Hematopoietic multipotent progenitor cell treated with erythropoietin and hydrocortisone succinate and interleukin-3 and kit ligand, for 15 days (in vitro differentiated cells): Measurements from ENCODE around the gene CDKN2A.
"Not testable (repeated sequence)": the region's sequence is repeated elsewhere in the genome, so short reads cannot be mapped to it uniquely, and the experiment has no call there.

ENCODE experiments used
- DNase-seq: peaks from one replicate; pipeline ENCODE4 v3.0.0-alpha.2; 2015; ENCODE audit warnings: low spot score

CDKN2A gene

DNA sequence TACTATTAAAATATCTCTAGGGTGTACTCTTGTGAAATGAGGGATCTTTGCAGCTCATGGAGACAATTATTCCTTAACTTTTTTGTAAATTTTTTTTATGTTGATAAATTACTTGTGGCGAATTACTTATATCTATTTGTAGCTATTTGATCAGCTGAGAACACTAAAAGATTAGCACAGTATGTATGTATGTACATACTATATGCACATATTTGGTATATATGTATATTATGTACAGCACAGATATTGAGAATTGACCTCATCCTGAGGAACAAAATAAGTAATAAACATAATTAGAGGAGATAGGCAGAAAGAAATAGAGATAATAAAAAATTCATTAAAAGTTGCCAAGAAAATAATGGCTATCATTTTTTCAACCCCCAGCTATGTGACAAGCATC, 11.8 kb downstream of the CDKN2A start:
- DNase-seq, result no peak

DNA sequence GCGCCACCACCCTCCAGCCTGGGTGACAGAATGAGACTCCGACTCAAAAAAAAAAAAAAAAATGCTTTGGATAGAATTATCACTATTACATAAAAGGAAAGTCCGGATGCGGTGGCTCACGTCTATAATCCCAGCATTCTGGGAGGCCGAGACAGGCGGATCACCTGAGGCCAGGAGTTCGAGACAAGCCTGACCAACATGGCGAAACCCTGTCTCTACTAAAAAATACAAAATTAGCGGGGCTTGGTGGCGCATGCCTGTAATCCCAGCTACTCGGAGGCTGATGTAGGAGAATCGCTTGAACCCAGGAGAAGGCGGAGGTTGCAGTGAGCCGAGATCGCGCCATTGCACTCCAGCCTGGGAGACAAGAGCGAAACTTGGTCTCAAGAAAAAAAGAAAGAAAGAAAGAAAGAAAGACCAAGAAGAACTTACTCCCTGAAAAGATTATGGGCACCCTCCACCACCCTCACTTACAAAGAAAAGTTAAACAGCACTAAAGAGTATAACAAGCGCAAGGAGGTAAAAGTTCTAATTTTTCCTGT, 17.8 kb downstream of the CDKN2A start:
- no peak for DNase-seq

DNA sequence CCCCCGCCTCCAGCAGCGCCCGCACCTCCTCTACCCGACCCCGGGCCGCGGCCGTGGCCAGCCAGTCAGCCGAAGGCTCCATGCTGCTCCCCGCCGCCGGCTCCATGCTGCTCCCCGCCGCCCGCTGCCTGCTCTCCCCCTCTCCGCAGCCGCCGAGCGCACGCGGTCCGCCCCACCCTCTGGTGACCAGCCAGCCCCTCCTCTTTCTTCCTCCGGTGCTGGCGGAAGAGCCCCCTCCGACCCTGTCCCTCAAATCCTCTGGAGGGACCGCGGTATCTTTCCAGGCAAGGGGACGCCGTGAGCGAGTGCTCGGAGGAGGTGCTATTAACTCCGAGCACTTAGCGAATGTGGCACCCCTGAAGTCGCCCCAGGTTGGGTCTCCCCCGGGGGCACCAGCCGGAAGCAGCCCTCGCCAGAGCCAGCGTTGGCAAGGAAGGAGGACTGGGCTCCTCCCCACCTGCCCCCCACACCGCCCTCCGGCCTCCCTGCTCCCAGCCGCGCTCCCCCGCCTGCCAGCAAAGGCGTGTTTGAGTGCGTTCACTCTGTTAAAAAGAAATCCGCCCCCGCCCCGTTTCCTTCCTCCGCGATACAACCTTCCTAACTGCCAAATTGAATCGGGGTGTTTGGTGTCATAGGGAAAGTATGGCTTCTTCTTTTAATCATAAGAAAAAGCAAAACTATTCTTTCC, 19.3 kb downstream of the CDKN2A start:
- no peak for DNase-seq

DNA sequence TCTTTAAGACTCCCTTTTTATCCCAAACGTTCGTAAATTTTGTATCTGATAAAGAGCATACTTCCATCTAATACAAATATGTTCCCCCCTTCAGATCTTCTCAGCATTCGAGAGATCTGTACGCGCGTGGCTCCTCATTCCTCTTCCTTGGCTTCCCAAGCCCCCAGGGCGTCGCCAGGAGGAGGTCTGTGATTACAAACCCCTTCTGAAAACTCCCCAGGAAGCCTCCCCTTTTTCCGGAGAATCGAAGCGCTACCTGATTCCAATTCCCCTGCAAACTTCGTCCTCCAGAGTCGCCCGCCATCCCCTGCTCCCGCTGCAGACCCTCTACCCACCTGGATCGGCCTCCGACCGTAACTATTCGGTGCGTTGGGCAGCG, 19.9 kb downstream of the CDKN2A start:
- no peak for DNase-seq

DNA sequence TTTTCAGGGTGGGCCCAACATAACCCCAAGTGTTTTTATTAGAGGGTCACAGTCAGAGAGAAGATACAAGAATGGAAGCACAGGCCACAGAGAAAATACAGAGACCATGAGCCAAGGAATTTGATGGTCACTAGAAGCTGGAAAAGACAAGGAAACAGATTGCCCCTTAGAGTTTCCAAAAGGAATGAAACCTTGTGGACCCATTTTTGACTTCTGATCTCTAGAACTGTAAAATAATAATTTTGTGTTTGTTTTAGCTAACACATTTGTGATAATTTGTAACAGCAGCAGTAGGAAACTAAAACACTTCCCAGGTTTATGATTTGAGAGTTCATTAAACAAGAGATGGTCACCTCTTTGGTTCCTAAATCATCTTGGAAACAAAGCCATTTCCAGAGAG, 21.8 kb downstream of the CDKN2A start:
- DNase-seq, result no peak

DNA sequence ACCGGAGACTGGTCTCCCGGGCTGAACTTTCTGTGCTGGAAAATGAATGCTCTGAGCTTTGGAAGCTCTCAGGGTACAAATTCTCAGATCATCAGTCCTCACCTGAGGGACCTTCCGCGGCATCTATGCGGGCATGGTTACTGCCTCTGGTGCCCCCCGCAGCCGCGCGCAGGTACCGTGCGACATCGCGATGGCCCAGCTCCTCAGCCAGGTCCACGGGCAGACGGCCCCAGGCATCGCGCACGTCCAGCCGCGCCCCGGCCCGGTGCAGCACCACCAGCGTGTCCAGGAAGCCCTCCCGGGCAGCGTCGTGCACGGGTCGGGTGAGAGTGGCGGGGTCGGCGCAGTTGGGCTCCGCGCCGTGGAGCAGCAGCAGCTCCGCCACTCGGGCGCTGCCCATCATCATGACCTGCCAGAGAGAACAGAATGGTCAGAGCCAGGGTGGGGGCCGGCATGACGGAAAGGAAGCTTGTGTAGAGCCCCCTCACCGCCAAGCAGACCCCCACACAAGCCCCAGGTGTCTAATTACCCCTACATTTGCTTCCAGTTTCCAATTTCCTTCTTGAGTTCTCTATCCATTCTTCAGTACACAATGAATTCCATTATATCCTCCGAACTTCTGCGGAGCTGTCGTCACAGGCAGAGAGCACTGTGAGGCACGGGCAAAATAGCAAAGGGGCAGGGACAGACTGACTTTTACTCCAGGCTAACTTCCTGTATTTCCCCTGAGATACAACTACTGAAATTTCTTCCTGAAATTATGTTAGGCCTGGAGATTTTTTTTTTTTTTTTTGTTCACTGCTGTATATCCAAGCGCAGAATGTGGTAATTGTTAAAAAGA, 23.2 kb downstream of the CDKN2A start:
- no peak for DNase-seq

DNA sequence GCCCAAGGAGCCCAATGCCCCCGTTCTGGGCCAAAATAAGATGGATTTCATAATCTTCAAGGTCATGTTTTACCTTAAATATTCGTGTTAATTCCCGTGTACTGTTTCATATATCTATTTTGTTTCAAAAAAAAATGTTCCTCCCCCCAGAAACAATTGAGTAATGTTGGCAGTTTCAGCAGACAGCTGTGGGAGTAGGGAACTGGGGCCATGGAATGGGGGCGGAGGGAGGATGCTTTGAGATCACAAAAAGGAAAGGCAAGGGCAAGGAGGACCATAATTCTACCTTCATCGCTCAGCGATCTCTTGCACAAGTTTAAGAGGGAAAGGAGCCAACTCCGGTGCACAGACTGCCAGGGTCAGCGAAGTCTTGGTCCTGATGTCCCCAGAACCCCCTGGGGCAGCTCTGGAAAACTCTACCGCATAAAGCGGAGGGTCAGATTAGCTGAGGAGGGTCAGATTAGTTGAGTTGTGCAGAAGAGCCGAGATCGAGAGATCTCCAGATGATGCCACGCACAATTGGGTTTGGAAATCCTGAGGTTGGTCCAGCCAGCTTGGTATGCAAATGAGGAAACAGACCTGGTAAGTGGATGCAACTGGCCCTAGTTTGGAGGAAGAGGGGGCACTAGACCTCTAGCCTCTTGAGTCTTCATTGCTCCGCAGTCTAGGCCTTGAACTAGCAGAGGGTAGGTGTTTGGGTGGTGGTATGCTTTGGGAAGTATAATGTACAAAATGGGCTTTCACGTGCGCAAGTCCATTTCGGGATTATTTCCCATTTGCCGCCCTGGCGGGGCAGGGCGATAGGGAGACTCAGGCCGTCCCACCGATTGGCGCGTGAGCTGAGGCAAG, 24.0 kb downstream of the CDKN2A start:
- no peak for DNase-seq

DNA sequence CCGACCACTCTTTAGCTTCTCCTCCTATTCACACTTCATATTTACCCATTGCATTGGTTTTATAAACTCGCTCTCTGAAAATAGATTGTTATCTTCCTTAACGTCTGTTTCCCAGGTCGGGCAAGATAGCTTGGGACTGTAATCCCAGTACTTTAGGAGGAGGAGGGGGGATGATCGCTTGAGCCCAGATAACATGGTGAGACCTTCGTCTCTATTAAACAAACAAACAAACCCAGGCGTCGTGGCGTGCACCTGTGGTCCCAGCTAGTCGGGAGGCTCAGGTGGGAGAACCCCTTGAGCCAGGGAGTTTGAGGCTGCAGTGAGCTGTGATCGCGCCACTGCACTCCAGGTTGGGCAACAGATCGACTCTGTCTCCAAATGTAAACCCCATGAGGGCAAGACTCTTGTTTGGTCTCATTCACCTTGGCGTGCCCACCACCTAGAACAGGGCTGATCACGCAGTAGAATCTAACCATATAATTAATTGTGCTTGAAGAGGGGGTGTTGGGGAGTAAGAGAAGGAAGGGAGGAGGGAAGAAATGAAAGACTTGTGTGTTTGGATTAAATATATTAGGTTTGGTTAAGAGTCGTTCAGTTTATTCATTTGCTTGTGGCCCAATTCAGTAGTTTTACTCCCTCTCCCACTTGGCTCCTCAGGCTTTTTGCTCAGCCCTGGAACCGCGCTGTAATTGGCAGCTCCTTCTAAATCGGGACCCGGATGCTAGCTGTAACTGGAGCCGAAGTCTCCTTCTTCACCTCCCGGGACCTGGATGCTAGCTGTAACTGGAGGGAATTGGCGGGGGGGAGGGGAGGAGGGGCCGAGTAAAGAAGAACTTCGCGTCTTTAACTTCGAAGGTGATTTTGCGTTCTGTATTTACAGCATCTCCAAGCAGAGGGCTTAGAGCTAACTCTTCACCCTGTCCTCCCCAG, 24.9 kb downstream of the CDKN2A start:
- DNase-seq, result no peak

DNA sequence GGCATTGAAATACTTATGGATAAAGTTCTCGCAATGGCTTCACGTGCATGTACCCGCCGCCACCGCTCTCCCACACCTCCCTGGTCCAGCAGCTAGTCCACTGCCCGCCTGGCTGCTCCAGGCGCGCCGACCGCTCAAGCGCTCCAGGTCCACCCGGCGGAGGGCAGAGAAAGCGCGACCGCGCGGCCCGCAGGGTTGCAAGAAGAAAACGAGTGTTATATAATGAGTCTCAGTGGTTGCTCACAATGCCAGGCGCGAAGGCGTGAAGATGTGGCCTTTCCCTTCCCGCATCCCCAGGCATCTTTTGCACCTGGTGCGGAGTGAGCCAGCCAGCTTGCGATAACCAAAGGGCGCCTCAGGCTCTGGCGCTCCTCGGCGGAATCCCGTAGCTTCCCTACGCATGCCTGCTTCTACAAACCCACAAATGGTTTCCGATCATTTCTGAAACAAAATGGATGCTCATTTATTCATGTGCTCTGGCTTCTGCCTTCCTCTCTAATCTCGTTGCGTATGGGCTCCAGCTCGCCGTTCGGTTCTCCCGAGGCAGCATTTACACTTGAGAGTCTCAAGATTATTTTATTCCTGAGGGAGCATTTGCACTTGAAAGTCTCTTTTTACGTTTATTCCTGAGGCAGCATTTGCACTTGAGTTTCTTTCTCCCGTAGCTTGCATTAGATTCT, 25.7 kb downstream of the CDKN2A start:
- DNase-seq, result no peak

DNA sequence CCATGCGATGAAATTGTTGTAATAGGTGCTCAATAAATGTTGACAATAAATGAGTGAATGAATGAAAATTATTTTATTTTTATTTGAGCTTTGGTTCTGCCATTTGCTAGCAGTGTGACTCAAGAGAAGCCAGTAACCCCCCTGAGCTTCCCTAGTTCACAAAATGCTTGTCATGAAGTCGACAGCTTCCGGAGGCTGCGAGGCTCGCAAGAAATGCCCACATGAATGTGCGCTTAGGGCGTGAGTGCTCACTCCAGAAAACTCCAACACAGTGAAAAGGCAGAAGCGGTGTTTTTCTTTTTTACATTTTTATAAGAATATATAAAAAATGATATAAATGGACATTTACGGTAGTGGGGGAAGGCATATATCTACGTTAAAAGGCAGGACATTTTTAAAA, 26.5 kb downstream of the CDKN2A start:
- DNase-seq, result no peak

DNA sequence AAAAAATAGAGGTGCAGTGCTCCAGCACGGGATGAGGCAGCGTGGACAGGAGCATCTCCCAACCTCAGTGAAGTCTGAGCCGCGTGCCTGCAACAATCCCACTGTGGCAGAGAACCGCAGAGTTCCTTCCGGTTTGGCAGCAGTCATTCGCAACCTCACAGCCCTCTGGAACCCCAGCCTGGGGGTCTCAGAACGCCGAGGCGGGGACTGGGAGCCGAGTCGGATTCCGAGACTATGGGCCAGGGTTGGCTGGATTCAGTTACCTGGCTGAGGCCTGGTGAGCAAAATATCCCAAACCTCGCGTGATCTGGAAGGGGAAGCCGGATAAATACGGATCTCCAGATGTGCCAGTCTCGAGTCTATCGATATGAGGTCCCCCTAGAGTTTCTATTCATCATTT, 27.0 kb downstream of the CDKN2A start:
- DNase-seq, result no peak

DNA sequence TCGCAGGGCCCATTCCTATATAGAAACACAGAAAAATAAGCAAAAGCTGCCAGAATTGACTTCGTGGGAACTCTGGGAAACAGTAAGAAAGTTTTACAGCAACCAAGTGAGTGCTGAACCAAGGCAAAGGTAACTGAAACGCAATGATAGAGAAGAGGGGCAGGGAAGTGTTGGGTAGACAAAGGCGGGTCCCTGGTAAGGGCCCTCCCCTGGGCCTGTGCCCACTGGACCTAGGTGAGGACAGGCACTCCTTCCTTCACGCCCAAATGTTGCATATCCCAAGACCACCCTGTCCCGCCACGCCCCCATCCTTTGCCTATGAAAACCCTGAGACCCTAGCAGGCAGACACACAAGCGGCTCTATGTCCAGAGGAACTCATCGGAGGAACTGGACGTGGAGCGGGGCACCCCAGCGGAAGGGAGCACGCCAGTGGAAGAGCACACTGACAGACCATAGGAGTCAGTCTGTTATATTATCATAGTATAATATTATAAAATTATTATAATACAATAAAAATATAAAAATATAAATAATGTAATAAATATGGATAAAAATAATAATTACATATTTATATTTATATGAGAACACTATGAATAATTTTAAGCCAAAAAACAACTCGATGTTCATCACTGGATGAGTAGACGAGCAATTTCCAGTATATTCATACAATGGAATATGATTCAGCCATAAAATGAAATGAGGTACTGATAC, 27.9 kb downstream of the CDKN2A start:
- DNase-seq, result no peak

DNA sequence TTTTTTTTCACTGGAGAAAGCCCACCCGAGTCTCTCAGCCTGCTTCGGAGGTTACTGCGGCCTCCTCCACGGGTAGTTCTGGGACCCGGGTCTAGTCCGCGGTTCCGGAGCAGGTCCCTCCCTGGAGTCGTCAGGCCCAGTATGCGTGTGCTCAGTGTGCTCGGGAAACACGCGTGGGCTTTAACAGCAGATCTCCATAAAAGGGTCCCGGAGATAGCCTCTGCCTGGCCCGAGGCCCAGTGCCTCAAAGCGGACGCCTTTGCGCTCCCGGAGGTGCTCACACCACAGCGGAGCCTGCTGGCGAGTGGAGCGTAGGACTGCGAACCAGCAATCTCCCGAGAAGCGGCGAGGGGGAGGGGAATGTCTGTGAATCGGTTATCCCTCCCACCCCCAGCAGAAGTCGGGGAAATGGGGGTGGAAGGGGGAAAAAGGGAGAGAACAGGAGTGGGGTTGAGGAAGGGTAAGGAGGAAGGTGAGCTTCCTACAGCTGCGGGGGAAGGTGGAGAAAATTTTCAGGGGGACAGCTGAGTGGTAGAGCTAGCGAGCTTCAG, 28.7 kb downstream of the CDKN2A start:
- DNase-seq, result no peak

DNA sequence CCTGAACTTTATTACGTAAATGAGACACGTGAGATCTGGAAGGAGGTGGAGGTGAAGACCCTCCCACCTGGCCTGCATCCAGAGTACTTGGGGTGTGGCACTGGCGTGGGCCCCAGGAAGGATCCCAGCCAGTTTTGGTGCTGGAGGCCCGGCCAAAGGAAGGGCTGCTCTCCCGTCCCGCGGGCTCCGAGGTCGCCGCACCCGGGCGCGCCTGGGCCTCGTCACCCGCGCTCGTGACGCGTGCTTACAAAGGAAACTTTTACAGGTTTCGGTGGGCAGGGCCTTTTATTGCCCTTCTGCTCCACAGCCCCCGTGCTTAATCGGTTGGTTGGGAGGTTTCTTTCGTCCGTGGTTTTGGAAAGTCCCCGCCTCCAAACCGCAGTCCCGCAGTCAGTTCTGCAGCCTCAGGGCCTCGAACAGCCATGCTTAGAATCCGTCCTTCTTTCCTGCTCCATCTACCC, 29.2 kb downstream of the CDKN2A start:
- no peak for DNase-seq

DNA sequence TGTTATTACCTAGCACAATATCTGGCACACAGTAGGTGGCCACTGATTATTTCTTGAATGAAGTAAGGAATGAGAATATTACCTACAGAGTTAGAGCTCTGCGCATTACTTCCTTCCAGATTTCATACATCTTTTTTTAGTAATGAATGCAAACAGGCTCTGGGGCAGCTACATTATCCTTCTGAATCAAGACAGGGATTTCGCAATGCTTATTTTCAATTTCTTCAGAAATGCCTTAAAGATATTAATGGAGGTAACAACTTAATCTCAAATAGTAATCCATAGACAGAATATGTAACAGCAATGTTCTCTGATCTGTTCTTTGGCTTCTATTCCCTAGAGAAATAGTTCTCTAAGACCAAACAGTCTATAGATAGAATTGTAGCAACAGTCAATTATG, 32.6 kb downstream of the CDKN2A start:
- DNase-seq, result no peak

DNA sequence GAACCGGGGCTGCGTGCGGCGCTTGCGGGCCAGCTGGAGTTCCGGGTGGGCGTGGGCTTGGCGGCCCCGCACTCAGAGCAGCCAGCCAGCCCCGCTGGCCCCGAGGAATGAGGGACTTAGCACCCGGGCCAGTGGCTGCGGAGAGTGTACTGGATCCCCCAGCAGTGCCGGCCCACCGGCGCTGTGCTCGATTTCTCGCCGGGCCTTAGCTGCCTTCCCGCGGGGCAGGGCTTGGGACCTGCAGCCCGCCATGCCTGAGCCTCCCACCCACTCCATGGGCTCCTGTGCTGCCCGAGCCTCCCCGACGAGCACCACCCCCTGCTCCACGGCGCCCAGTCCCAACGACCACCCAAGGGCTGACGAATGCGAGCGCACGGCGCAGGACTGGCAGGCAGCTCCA, 34.9 kb downstream of the CDKN2A start:
- not testable (repeated sequence) for DNase-seq

DNA sequence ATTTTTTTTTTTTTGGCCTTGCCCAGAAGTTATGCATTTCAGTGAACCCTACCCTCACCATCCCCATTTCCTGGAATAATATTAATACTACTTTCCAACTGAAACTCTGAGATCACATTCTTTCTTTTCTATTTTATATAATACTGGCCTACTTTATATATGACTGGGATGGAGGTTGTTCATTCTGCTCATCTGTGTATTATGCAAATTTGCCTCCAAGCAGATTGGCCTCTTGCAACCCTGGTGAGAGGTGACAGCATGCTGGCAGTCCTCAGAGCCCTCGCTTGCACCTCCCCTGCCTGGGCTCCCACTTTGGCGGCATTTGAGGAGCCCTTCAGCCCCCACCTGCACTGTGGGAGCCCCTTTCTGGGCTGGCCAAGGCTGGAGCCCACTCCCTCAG, 35.4 kb downstream of the CDKN2A start:
- no peak for DNase-seq

DNA sequence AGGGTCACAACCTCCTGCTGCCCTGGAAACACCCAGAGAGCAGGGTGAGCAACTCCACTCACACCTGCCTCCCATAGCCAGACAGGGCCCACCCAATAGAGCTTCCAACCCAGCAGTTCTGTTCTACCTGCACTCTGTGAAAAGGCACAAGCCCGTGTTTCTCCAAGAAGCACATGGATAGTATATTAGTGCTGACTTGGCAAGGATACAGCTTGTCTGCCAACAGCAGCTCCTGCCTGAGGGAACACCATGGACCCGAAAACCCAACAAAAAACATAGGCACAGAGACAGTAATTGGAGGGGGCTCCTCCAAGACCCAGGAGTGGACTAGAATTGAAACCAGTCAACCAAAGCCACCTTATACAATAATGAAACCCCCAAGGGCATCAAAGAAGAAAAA, 48.6 kb downstream of the CDKN2A start:
- no peak for DNase-seq

DNA sequence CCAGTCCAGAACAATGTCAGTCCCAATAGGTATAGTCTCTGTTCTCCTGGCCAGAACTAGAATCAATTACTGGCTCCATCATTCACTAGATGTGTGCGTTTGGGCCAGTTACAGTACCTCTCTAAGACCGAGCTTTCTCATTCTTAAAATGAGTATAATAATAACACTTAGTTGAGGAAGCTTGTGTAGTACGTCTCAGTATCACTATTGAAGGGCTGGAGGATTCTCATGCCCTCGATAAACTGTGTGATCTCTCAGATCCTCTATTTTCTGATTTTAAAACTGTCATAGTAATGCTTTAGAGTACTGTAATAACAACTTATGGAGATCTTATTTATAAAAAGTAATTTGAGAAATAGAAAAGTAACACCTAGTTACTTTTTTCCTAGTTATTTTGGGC, 50.7 kb downstream of the CDKN2A start:
- no peak for DNase-seq
